Stromal cell of bone marrow (primary cell): ENCODE results near the gene TSSK1B.
"Not testable (repeated sequence)": the region's sequence is repeated elsewhere in the genome, so short reads cannot be mapped to it uniquely, and the experiment has no call there.

Experiments used
- DNase-seq: peaks from one replicate; pipeline ENCODE4 v3.0.0-alpha.2; 2012; ENCODE audit warnings: low read depth

Gene TSSK1B

GRCh38 chr5:113397986-113398385, 36.8 kb downstream of the TSSK1B start:
- DNase-seq: not testable (repeated sequence)

GRCh38 chr5:113397046-113397445, 37.7 kb downstream of the TSSK1B start:
- DNase-seq: no peak

- DNase-seq: no peak
Observed at GRCh38 chr5:113394658-113395057, 40.1 kb downstream of the TSSK1B start.

- DNase-seq: no peak
Observed at GRCh38 chr5:113390224-113390623, 44.6 kb downstream of the TSSK1B start.

- no peak for DNase-seq
Observed at GRCh38 chr5:113389116-113389515, 45.7 kb downstream of the TSSK1B start.

- no peak for DNase-seq
Observed at GRCh38 chr5:113387844-113388243, 46.9 kb downstream of the TSSK1B start.

GRCh38 chr5:113384782-113385285, 50.0 kb downstream of the TSSK1B start:
- no peak for DNase-seq

GRCh38 chr5:113382731-113383130, 52.1 kb downstream of the TSSK1B start:
- DNase-seq: no peak
